ELF-1 (cell line): ENCODE measurements around the gene PRODH.
"Not testable (repeated sequence)": the region's sequence is repeated elsewhere in the genome, so short reads cannot be mapped to it uniquely, and the experiment has no call there.

Experiments used
- DNase-seq: peaks from one replicate; pipeline ENCODE4 v3.0.0-alpha.2; 2016; ENCODE audit warnings: low read depth, low spot score

PRODH gene

GRCh38 chr22:18935889-18936529 is at the start of gene PRODH:
TSS of gene PRODH (minus strand) at chr22:18936293. CDS start at chr22:18936287, 6 bp downstream.
- DNase-seq, result no peak

DNA sequence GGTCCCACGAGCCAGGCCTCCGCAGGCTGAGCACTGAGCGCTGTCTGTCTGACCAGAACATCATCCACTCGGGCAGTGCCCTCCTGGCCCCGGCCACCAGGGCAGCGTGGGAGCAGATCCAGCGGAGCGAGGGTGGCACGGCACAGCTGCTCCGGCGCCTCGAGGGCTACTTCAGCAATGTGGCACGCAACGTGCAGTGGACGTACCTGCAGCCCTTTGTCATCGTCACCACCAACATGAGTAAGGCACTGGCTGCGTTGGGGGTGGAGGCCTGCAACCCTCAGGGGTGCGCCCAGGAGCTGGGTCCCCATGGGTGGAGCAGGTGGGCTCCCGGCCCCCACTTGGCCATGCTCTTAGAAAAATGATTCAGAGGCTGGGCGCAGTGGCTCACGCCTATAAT is 49.7 kb upstream of the PRODH start:
- DNase-seq, result no peak

GRCh38 chr22:18984564-18984963 is 48.5 kb upstream of the PRODH start:
- DNase-seq, result no peak

DNA sequence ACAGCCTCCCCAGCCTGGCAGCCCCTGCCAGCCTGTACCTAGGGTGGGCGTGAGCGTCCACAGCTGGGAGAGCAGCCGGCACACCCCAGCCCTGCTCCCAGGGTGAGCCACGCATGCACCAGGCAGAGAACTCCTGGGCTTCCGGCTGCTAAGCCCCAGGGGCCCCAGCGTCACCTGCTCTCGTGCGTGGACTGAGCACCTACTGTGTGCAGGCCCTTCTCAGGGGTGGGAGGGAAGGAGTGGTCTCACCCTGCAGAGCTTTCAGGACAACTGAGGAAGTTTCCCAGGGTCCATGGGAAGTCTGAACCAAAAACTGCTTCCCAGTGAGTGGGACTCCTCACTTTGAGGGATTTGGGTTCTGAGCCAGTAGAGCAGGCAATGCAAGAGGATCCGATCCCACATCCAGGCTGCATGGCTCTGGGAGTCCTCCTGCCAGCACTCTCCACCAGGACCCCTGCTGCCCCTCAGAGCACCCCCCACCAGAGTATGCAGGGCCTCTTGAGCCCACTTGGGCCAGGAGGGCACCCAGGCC is 47.1 kb upstream of the PRODH start:
- DNase-seq, result no peak

DNA sequence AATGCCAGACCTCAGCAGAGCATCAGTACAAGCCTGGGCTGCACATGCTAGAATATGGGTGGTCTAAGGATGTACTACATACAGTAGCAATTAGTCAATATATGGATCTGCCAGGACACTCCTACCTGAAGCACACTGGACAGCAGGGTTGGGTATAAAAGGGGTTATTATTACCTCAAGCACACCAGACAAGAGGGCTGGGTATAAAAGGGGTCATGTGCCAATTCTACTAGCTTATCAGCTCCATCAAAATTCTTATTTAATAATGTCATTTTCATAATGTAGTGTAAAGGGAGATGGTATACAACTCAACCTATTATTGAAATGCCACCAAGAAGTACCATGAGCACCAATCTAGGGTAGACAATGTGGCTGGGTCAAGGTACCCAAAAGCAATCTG is 44.7 kb upstream of the PRODH start:
- no peak for DNase-seq

GRCh38 chr22:18979957-18980356 is 43.9 kb upstream of the PRODH start:
- no peak for DNase-seq

DNA sequence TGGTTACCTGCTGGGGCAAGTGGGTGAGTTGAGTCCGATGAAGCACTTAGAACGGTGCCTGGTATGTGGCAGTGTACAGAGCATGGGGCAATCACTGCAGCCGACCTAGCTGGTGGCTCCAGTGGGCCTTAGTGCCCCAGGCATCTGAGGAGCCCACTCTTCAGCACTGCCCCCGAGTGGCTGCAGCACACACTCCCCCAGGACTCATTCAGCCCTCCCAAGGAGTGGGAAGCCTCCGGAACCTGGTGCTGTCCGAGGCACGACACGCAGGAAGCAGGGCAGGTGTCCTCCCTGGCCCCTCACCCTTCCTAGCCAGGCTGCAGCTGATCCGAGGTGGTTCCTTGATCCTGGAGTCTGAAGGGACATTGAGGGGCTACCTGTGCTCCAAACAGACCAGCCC is 42.4 kb upstream of the PRODH start:
- DNase-seq, result no peak

DNA sequence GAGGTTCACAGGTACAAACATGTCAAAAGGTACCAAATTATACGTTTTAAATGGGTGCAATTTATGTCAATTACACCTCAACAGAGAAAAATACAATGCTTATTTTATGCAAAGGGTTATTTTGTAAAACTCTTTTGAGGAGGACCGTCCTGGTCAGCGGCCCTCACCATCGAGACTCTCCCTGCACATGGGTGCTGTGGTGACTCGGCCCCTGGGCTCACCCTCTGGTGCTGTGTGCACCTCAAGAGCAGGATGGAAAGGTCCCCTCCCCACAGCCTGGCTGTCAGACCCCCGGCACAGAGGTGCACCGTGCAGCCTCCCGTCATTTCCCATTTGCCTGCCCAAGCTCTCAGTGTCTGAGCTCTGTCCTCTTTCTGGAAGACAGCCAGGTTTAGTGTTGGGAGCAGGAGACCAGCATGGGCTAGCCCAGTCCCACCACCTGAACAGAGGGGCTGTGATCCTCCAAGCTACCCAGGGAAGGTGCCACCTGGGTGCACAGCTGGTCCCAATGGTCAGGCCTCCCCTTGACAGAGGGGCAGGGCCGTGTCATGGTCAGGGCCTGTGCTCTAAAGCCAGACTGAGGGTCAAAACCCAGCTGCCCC is 41.8 kb upstream of the PRODH start:
- no peak for DNase-seq

GRCh38 chr22:18976197-18976751 is 40.2 kb upstream of the PRODH start:
- no peak for DNase-seq

GRCh38 chr22:18975434-18976196 is 39.5 kb upstream of the PRODH start:
- no peak for DNase-seq

DNA sequence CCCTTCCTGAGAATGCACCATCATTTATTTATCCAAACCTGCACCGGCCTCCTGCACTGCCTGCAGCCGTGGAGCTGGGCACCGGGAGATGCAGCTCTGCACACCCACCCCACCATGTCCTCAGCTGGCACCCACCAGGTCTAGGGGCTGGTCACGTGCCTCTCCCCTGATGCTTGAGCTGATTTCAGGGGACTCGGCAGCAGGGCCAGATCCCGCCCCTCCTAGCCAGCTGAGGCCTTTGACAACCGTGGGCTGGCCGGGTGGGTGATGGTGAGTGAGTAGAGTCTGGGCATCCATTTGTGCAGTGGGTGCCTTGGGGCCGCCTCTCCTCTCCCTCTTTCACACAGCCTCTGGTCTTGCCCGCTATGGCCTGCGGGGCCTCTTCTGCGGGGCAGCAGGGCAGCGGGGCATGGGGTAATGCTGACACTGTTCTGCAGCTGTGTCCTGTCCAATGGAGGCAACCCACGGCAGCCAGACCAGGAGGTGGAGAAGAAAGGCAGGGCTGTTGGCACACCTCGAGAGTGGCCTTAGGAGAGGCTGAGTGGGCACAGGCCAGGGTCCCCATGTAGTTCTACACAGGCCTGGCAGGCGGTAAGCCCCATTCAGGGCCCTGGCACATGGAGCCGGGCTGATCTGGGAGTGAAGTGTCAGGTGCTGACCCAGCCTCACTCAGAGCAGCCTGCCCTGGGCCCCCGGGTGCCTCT is 38.5 kb upstream of the PRODH start:
- no peak for DNase-seq

DNA sequence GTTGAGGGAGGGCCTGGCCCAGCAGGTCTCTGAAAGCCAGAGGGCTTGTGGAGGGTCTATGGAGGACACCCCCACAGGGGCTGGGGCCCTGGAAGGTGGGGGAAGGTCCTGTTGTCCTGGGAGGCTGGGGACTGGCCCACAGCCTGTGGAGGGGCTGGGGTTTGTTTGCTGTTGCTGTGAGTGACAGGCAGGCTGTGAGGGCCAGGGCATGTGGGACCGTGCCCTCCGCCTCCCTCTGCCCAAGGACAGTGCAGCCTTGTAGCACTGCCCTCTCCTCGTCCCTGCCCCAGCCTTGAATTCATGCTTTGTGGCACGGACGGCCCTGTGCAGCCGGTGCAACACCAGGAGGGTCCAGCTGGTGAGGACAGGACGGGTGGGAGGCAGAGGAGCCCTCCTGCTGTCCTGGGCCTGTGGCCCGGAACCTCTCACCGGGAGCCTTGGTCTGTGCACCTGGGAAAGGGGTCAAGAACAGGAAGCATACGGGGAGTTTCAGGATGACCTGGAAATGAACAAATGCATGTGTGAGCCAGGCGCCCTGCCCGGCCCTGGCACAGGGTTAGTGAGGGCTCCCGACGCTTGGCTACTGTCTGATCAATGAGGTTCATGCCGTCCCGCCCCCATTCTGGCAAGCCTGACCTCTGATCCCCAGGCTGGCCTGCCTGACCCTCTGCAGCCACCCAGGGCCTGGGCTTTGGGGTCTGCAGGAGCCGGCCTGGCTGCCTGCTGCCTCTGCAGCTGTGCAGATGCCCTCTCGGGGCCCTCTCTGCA is 37.4 kb upstream of the PRODH start:
- DNase-seq, result no peak

- not testable (repeated sequence) for DNase-seq
These were observed 36.5 kb upstream of the PRODH start for GRCh38 chr22:18972591-18972990.

- DNase-seq, result not testable (repeated sequence)
These were observed 35.9 kb upstream of the PRODH start for GRCh38 chr22:18972029-18972428.

- no peak for DNase-seq
These were observed 35.2 kb upstream of the PRODH start for GRCh38 chr22:18971321-18971751.

DNA sequence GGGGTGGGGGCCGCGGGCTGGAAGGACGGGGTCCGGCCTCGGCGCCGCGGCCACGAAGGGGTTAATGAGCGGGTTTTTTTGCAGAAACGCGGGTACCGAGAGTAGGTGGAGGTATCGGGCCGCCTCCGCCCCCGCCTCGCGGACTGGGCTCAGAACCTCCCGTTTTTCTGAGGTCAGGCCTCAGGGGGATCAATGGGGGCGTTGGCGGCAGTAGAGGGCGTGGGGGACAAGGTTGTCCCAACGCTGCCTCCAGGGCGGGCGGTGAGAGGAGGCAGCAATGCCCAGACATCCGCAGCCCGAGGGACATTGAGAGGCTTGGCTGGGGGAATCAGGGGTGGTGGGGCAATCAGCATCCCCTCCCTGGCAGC is 34.8 kb upstream of the PRODH start:
- DNase-seq, result no peak

DNA sequence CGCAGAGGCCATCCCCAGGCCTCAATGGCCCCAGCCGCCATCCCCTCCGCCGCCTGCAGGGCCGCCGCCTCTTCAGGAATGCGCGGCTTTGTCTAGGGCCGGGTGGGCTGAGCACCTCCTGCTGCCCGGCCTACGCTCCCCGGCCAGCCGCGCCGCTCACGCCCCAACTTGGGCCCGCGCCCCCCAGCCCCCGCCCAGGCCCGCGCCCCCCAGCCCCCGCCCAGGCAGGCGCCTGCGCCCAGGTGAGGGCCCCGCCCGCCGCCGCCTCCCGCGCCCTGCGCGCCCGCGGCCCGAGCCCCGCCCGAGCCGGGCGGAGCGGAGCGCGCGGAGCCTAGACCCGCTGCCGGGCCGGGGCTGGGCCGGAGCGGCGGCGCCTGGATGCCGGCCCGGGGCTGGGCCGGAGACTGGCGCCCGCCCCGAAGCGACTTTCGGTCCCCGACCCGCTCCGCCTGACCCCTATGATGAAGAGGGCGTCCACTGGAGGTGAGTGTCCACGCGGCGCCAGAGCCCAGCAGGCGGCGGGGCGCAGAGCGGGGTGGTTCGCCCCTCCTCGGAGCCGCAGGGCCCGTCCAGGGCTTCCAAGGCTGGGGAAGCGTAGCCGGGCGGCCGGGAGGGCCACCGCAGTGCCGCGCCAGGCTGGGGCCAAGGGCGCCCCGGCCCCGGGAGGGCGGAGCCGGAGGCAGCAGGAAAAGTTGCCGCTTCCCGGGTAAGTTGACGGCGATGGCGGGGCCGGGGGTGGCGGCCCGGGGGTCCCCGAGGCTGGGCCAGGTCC is 34.3 kb upstream of the PRODH start:
- peak; percentile 38 for DNase-seq

GRCh38 chr22:18969158-18969942 is 33.3 kb upstream of the PRODH start:
- not testable (repeated sequence) for DNase-seq

DNA sequence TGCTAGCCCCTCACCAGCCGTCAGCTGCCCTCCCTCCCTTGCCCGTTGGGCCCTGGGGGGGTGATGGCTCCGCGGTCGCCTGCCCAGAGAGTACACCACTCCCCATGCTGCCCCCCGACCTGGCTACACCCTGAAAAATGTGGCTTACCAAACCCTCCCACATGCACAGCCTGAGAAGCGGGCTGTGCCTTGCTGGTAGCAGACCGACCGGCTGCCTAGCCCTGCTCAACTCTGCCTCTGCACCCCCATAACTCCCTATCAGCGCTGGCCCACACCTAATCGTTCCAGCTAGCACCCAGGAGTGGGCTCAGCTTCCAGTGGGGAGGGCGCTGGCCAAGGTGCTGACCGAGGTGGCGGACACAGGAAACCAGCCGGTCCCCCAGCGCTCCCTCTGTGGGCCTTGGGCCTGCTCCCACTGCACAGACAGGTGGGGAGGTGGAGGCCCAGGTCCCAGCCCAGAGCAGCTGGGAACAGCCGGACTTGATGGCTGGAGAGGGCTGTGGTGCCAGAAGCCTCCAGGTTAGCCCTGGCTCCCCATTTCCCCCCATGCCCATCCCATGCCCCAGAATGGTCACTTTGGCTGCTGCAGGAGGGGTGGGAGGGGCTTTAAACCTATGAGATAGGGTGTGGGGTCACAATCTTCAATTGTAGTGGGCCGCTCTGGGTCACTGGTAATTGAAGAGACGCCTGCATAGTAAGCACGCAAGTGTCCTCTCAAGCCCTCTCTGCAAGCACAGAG is 32.1 kb upstream of the PRODH start:
- peak; percentile 44 for DNase-seq
